ENCODE data around the gene REM2.

- TF ChIP-seq, protein P1, sequence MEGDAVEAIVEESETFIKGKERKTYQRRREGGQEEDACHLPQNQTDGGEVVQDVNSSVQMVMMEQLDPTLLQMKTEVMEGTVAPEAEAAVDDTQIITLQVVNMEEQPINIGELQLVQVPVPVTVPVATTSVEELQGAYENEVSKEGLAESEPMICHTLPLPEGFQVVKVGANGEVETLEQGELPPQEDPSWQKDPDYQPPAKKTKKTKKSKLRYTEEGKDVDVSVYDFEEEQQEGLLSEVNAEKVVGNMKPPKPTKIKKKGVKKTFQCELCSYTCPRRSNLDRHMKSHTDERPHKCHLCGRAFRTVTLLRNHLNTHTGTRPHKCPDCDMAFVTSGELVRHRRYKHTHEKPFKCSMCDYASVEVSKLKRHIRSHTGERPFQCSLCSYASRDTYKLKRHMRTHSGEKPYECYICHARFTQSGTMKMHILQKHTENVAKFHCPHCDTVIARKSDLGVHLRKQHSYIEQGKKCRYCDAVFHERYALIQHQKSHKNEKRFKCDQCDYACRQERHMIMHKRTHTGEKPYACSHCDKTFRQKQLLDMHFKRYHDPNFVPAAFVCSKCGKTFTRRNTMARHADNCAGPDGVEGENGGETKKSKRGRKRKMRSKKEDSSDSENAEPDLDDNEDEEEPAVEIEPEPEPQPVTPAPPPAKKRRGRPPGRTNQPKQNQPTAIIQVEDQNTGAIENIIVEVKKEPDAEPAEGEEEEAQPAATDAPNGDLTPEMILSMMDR (conservative IDR thresholded peaks at IDR 0.05) = no peak
- no peak for TF ChIP-seq ZFX (IDR thresholded peaks at IDR 0.05)
Measured at GRCh38 chr14:22915886-22916521, 33.0 kb downstream of the REM2 start.

Measured in C4-2B (cell line).